ENCODE measurements around the gene AEBP1. TPM values are rescaled to one million over a fixed set of nuclear protein-coding genes. Genes with fewer than 3 reads are reported as not detected.

Gene AEBP1
- total RNA-seq, 2 donors from 2014 or later: 40.4 to 219 TPM

DNA sequence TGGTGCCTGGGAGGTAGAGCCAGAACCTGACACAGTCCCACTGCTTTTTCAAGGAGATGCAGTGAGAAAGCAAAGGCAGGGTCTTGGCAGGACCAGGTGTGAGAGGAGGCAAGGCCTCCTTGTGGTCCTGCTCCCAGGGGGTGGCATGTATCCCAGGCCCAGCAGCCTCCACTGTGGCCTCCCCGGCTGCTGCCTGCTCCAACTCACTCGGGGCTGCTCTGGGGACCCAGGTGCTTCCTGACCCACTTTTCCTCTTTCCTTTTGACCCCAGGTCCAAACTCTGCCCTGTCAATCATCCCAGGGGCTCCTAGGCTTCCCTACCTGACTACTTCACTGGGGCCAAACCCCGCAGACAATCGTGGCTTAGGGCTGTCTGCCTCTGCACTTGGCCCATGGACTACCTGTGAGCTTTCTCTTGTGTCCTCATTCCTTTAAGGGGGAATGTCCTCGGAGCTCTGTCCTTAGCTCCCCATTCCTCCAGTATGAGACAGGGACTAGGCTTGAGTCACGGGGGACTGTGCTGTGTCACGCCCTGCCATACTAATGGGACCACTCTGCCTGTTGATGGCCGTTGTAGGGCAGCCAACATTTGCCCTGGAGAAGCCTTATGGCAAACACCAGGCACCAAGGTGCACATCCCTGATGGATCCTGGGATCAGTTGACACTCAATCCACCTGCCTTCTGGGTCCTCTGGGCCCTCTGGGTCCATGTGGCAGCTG, 1.1 kb upstream of the AEBP1 start:
- intact Hi-C loops (cut with DNase I): loop anchor here (10.0 kb wide), 1 partner anchor 392 kb away; the partner anchor contains the start of gene NUDCD3
- TF ChIP-seq POLR2AphosphoS5 (IDR thresholded peaks at IDR 0.05) (no peak), POLR2A (IDR thresholded peaks at IDR 0.05) (no peak)
- TF ChIP-seq, protein P1, sequence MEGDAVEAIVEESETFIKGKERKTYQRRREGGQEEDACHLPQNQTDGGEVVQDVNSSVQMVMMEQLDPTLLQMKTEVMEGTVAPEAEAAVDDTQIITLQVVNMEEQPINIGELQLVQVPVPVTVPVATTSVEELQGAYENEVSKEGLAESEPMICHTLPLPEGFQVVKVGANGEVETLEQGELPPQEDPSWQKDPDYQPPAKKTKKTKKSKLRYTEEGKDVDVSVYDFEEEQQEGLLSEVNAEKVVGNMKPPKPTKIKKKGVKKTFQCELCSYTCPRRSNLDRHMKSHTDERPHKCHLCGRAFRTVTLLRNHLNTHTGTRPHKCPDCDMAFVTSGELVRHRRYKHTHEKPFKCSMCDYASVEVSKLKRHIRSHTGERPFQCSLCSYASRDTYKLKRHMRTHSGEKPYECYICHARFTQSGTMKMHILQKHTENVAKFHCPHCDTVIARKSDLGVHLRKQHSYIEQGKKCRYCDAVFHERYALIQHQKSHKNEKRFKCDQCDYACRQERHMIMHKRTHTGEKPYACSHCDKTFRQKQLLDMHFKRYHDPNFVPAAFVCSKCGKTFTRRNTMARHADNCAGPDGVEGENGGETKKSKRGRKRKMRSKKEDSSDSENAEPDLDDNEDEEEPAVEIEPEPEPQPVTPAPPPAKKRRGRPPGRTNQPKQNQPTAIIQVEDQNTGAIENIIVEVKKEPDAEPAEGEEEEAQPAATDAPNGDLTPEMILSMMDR (IDR thresholded peaks at IDR 0.05): no peak
- Histone ChIP-seq H3K27ac (no peak overlapping the region), H3K4me3 (no peak overlapping the region), H3K27me3 (replicated peaks; ENCODE audit: insufficient read depth) (no peaks in the 10 kb centered on the region), H3K9me3 (no peaks in the 10 kb centered on the region), H3K4me1 (replicated peaks) (no peaks in the 10 kb centered on the region), H3K36me3 (no peaks in the 10 kb centered on the region)
- no peak for DNase-seq (ENCODE audit: low spot score)
- 78% methylated on average over 8 of the region's 8 CpGs for WGBS

DNA sequence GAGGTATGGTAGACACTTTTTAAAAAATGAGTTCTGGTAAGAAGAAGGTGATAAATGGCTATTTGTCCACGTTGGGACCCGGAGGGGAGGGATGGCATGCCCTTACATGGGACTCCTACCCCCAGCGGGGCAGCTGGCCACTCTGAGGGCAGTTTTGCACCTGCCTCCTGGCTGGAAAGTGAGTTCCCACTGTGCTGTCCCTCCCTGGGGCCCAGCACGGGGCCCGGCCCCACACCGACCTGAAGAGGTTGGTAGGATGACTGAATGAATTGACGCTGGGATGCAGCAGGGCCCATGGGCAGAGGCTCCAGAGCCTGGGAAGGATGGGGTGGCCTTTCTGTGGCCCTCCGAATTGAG, 601 bp upstream of the AEBP1 start:
- Histone ChIP-seq H3K4me3 (no peak overlapping the region), H3K4me1 (replicated peaks) (no peaks in the 10 kb centered on the region), H3K27ac (peak overlapping the region; percentile 53 to 71), H3K36me3 (no peaks in the 10 kb centered on the region), H3K9me3 (no peaks in the 10 kb centered on the region), H3K27me3 (replicated peaks; ENCODE audit: insufficient read depth) (no peaks in the 10 kb centered on the region)
- intact Hi-C loops (cut with DNase I): loop anchor here (10.0 kb wide), 1 partner anchor 391 kb away; the partner anchor contains the start of gene NUDCD3
- DNase-seq (ENCODE audit: low spot score): no peak
- 42% methylated on average over 8 of the region's 8 CpGs for WGBS
- TF ChIP-seq, protein P1 (IDR thresholded peaks at IDR 0.05): no peak
- TF ChIP-seq POLR2A (IDR thresholded peaks at IDR 0.05) (no peak), POLR2AphosphoS5 (IDR thresholded peaks at IDR 0.05) (no peak)

DNA sequence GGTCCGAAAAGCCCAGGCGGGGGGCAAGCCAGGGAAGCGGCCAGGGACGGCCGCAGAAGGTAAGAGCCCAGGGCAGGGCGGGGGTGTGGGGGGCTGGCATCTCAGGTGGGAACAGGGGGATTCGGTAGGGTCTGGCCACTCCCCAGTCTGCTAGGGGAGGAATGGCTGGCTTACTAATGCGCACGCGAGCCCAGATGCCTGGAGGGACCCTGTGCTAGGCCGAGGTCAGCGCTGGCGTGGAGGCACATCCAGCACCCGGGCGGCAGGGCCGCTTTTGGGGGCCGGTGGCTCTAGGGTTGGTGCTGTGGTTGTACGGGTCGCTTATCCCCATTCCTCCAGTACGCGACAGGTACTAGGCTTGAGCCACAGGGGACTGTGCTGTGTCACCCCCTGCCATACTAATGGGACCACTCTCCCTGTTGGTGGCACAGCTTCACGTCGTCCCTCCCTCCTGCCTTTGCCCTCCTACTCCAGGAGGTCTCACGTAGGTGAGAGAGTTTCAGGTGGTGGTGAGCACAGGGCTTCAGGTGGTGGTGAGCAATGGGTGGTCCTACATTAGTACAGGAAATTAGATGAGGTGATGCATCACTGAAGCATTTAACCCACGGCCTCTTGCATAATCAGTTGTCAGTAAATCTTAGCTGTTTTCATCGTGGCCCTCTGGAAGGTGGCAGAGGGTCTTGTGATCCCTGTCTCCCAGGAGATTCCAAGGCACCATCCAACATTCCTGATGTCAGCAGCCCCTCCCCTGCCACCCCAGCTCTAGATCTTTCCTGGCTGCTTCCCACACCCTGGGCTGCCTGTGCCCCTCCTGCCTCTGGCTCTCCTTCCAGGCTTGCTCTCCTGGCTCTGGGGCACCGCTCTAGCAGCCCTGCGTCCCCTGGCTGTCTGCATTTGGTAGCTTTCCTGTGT, 971 bp downstream of the AEBP1 start:
- intact Hi-C loops (cut with DNase I): loop anchor here (10.0 kb wide), 1 partner anchor 390 kb away; the partner anchor contains the start of gene NUDCD3
- Histone ChIP-seq H3K9me3 (no peaks in the 10 kb centered on the region), H3K4me3 (peak overlapping the region; percentile 35 to 37), H3K4me1 (replicated peaks) (no peaks in the 10 kb centered on the region), H3K36me3 (no peaks in the 10 kb centered on the region), H3K27ac (peak overlapping the region; percentile 71 to 79), H3K27me3 (replicated peaks; ENCODE audit: insufficient read depth) (no peaks in the 10 kb centered on the region)
- peak; percentile 16 for TF ChIP-seq POLR2AphosphoS5 (IDR thresholded peaks at IDR 0.05)
- TF ChIP-seq, protein P1 (IDR thresholded peaks at IDR 0.05): no peak
- 26% methylated on average over 28 of the region's 28 CpGs for WGBS
- DNase-seq (ENCODE audit: low spot score): no peak

DNA sequence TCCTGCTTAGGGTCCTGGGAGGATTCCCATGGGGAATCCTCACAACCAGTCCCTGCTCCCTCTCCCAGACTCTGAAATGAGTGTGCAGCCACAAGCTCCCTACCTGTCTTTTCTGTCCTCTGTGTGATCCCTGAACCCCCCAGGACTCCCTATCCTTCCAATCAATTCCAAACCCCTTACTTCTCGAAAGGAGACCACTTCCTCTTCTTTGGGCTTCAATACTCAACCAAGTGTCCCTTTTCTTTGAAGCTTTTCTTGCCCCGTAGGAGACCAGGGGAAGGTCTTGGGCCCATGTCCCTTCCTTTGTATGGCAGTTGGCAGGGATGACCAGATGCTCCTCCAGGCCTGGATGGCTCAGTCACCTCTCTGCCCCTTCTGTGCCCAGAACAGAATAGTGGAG, 1.7 kb downstream of the AEBP1 start:
- H3K4me1 ChIP-seq (replicated peaks): no peaks in the 10 kb centered on the region

More for the DNA sequence above, 1.7 kb downstream of the AEBP1 start:
- Histone ChIP-seq H3K9me3 (no peaks in the 10 kb centered on the region), H3K36me3 (no peaks in the 10 kb centered on the region), H3K27me3 (replicated peaks; ENCODE audit: insufficient read depth) (no peaks in the 10 kb centered on the region), H3K27ac (peak overlapping the region; percentile 71 to 79), H3K4me3 (peak overlapping the region in 1 of 2 donors; percentile 37)
- intact Hi-C loops (cut with DNase I): loop anchor here (10.0 kb wide), 1 partner anchor 389 kb away; the partner anchor contains the start of gene NUDCD3
- 81% methylated on average over 2 of the region's 2 CpGs for WGBS
- no peak for DNase-seq (ENCODE audit: low spot score)
- TF ChIP-seq, protein P1 (IDR thresholded peaks at IDR 0.05): no peak
- no peak for TF ChIP-seq POLR2AphosphoS5 (IDR thresholded peaks at IDR 0.05)
